ENCODE measurements around the gene PLCB1. TPM values are rescaled to one million over a fixed set of nuclear protein-coding genes. Genes with fewer than 3 reads are reported as not detected.

PLCB1 gene
- total and polyA plus RNA-seq, 2 of the 4 experiments (the other 2 are of a cell fraction): 5.6 to 16.1 TPM

DNA sequence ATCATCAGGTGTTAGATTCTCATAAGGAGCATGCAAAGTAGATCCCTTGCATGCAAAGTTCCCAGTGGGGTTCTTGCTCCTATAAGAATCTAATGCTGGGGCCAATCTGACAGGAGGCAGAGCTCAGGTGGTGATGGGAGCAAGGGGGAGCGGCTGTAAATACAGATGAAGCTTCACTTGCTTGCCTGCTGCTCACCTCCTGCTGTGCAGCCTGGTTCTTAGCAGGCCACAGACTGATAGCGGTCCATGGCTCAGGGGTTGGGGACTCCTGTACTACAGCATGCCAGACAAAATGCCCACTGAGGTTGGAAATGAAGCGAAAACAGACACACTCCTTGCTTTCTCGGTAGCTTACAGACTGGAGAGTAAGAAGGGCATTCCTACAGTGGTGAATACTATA lies 386.8 kb downstream of the PLCB1 start:
- Histone ChIP-seq H2BK20ac (ENCODE audit: low read depth, low read length) (no peak overlapping the region), H2AK5ac (ENCODE audit: low read depth, low read length) (no peak overlapping the region), H2BK15ac (ENCODE audit: low read depth, low read length) (no peak overlapping the region), H3K36me3 (ENCODE audit: control insufficient read depth, insufficient read depth, low read length) (no peaks in the 10 kb centered on the region), H4K5ac (ENCODE audit: low read depth, low read length) (no peak overlapping the region), H3K79me1 (ENCODE audit: low read depth in 1 of 2, low read length in 2 of 2) (no peaks in the 10 kb centered on the region), H2BK5ac (ENCODE audit: low read depth, low read length, poor library complexity, severe bottlenecking) (no peak overlapping the region), H3K18ac (ENCODE audit: low read depth, low read length) (no peak overlapping the region), H4K20me1 (ENCODE audit: insufficient read depth, low read length) (no peaks in the 10 kb centered on the region), H3K4me1 (ENCODE audit: control insufficient read depth, insufficient read depth, low read length) (no peaks in the 10 kb centered on the region), H3K4me3 (ENCODE audit: insufficient read depth, low read depth, low read length) (no peak overlapping the region), H3K14ac (replicated peaks; ENCODE audit: low read depth, low read length) (peak overlapping the region; percentile 33; the same call in 1 of the 2 replicates), H4K8ac (ENCODE audit: low read depth in 2 of 2, low read length in 2 of 2) (no peak overlapping the region), H2AFZ (replicated peaks; ENCODE audit: low read length, poor library complexity) (no peak overlapping the region), H3K56ac (ENCODE audit: extremely low read depth, insufficient read depth, low read length) (no peak overlapping the region), H2BK120ac (ENCODE audit: low read depth, low read length) (no peak overlapping the region), H3K9me3 (ENCODE audit: control insufficient read depth, insufficient read depth, low read length) (no peaks in the 10 kb centered on the region), H3K27ac (ENCODE audit: insufficient read depth, low read length) (no peak overlapping the region), H4K91ac (ENCODE audit: insufficient read depth, low read depth, low read length) (no peak overlapping the region), H3K4ac (ENCODE audit: low read depth, low read length) (no peak overlapping the region), H3K9ac (ENCODE audit: low read depth, low read length) (no peak overlapping the region), H3K4me2 (ENCODE audit: low read depth, low read length) (no peak overlapping the region), H3K27me3 (ENCODE audit: control insufficient read depth, insufficient read depth, low read length) (no peaks in the 10 kb centered on the region), H2AK9ac (replicated peaks; ENCODE audit: low read depth, low read length, poor library complexity) (no peak overlapping the region), H3K23ac (ENCODE audit: low read depth, low read length) (no peak overlapping the region), H3K9me1 (ENCODE audit: insufficient read depth, low read length) (no peaks in the 10 kb centered on the region; the same call in 1 of the 2 replicates)
- POLR2A ChIA-PET (ENCODE audit: unreplicated experiment): no interaction called here
- intact Hi-C loops (cut with micrococcal nuclease) (no loop called here), in situ Hi-C loops (cut with MboI; ENCODE audit: low sequenced_read_pairs) (no loop called here), dilution Hi-C loops (cut with HindIII; ENCODE audit: low sequenced_read_pairs, unreplicated experiment) (no loop called here)
- CTCF ChIA-PET: no interaction called here
- ATAC-seq (ENCODE audit: low read depth) (no peak), DNase-seq (no peak)
- BruUV-seq (replicated peaks): no TSS peak
- WGBS, 2 experiments (ENCODE audit: extremely low coverage in 2 of 2, insufficient read length in 1 of 2): 70% methylated on average over 2 of the region's 4 CpGs; no CpG with 5 or more reads in 1 of the 2 experiments
- TF ChIP-seq SMC3 (IDR thresholded peaks at IDR 0.05; ENCODE audit: low read depth, low read length): no peak
- TF ChIP-seq, protein P1, sequence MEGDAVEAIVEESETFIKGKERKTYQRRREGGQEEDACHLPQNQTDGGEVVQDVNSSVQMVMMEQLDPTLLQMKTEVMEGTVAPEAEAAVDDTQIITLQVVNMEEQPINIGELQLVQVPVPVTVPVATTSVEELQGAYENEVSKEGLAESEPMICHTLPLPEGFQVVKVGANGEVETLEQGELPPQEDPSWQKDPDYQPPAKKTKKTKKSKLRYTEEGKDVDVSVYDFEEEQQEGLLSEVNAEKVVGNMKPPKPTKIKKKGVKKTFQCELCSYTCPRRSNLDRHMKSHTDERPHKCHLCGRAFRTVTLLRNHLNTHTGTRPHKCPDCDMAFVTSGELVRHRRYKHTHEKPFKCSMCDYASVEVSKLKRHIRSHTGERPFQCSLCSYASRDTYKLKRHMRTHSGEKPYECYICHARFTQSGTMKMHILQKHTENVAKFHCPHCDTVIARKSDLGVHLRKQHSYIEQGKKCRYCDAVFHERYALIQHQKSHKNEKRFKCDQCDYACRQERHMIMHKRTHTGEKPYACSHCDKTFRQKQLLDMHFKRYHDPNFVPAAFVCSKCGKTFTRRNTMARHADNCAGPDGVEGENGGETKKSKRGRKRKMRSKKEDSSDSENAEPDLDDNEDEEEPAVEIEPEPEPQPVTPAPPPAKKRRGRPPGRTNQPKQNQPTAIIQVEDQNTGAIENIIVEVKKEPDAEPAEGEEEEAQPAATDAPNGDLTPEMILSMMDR (conservative IDR thresholded peaks at IDR 0.05; ENCODE audit: low read depth, low read length): no peak
- no peak for TF ChIP-seq MAFK (IDR thresholded peaks at IDR 0.05; ENCODE audit: low read depth, low read length)
- no peak for TF ChIP-seq BHLHE40 (IDR thresholded peaks at IDR 0.05; ENCODE audit: low read depth, low read length)
- no peak for TF ChIP-seq RCOR1 (IDR thresholded peaks at IDR 0.05; ENCODE audit: insufficient replicate concordance, low read length)
- no peak for TF ChIP-seq FOS (IDR thresholded peaks at IDR 0.05; ENCODE audit: low read depth, low read length)
- no peak for TF ChIP-seq MAZ (IDR thresholded peaks at IDR 0.05; ENCODE audit: borderline replicate concordance, low read depth, low read length)
- no peak for TF ChIP-seq MXI1 (IDR thresholded peaks at IDR 0.05; ENCODE audit: borderline replicate concordance, low read depth, low read length)
- no peak for TF ChIP-seq CEBPB (IDR thresholded peaks at IDR 0.05; ENCODE audit: low read depth, low read length)
- no peak for TF ChIP-seq NFE2L2 (IDR thresholded peaks at IDR 0.05; ENCODE audit: low read depth, low read length)
- TF ChIP-seq, protein P2, sequence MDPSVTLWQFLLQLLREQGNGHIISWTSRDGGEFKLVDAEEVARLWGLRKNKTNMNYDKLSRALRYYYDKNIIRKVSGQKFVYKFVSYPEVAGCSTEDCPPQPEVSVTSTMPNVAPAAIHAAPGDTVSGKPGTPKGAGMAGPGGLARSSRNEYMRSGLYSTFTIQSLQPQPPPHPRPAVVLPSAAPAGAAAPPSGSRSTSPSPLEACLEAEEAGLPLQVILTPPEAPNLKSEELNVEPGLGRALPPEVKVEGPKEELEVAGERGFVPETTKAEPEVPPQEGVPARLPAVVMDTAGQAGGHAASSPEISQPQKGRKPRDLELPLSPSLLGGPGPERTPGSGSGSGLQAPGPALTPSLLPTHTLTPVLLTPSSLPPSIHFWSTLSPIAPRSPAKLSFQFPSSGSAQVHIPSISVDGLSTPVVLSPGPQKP (IDR thresholded peaks at IDR 0.05; ENCODE audit: borderline replicate concordance, low read depth, low read length): no peak
- no peak for TF ChIP-seq RAD21 (IDR thresholded peaks at IDR 0.05; ENCODE audit: low read length)
- TF ChIP-seq RFX5 (IDR thresholded peaks at IDR 0.05; ENCODE audit: low read depth, low read length): no peak
